ENCODE data around the gene SLC11A2. TPM values are rescaled to one million over a fixed set of nuclear protein-coding genes. Genes with fewer than 3 reads are reported as not detected.

SLC11A2 gene
- total RNA-seq, 1 experiment from 2014 or later: 47.9 TPM

- H3K4me2 ChIP-seq (ENCODE audit: insufficient read depth, insufficient read length, low read length): peak overlapping the region; percentile 29
- H3K27me3 ChIP-seq (ENCODE audit: insufficient read depth, low read length): no peaks in the 10 kb centered on the region
- H3K79me1 ChIP-seq (ENCODE audit: insufficient read depth, low read depth, low read length, poor library complexity, severe bottlenecking): no peaks in the 10 kb centered on the region
- peak; percentile 72 for DNase-seq
- peaks cover 4% of the 10 kb centered on the region for H3K27me3 Mint-ChIP-seq (ENCODE audit: low read depth)
- no peak overlapping the region for H2BK12ac ChIP-seq (ENCODE audit: insufficient read length, low read depth, low read length)
- peaks cover 3% of the 10 kb centered on the region; the same call in 1 of the 2 replicates for H3K4me1 ChIP-seq (ENCODE audit: insufficient read depth, low read length)
- H3K9me3 Mint-ChIP-seq: no peaks in the 10 kb centered on the region
- H2BK20ac ChIP-seq (ENCODE audit: low read depth, low read length, poor library complexity, severe bottlenecking): no peak overlapping the region
- no peak overlapping the region for H3K4ac ChIP-seq (ENCODE audit: low read depth, low read length)
- no peaks in the 10 kb centered on the region for H3K9me3 ChIP-seq (ENCODE audit: control insufficient read depth, low read depth, low read length)
- H2BK120ac ChIP-seq (ENCODE audit: low read depth, low read length, poor library complexity, severe bottlenecking): no peak overlapping the region
- H2AFZ ChIP-seq (ENCODE audit: low read length): no peak overlapping the region
- H3K23ac ChIP-seq (ENCODE audit: insufficient read length, low read depth, low read length): no peak overlapping the region
- H3K27ac Mint-ChIP-seq: peak overlapping the region in 1 of 3 experiments; percentile 60; a peak in 1 of 7 replicates
- H2AK5ac ChIP-seq (ENCODE audit: insufficient read length, low read length): no peak overlapping the region
- TF ChIP-seq CTCF (conservative IDR thresholded peaks at IDR 0.05): peak; percentile 64
- H3K4me3 Mint-ChIP-seq: peak overlapping the region in 1 of 2 experiments; percentile 24; a peak in 2 of 5 replicates
- no peak overlapping the region for H2BK5ac ChIP-seq (ENCODE audit: insufficient read length, low read length)
- H3K27ac ChIP-seq (ENCODE audit: insufficient read length, low read depth, low read length): no peak overlapping the region
- peaks cover 5% of the 10 kb centered on the region for H3K23me2 ChIP-seq (ENCODE audit: insufficient read length, low read depth, low read length, poor library complexity, severe bottlenecking)
- no peak overlapping the region for H4K8ac ChIP-seq (replicated peaks; ENCODE audit: insufficient read length, low read depth, low read length)
- no peaks in the 10 kb centered on the region for H4K20me1 ChIP-seq (ENCODE audit: control insufficient read depth, insufficient read depth, insufficient read length)
- no peak overlapping the region for H3K9ac ChIP-seq (ENCODE audit: extremely low read depth, insufficient read length, low read length)
- H3T11ph ChIP-seq (ENCODE audit: low read length): no peak overlapping the region
- H4K5ac ChIP-seq (ENCODE audit: insufficient read length, low read depth, low read length): no peak overlapping the region
- H4K91ac ChIP-seq (ENCODE audit: insufficient read length, low read depth, low read length): no peak overlapping the region
- peaks cover 39 to 43% of the 10 kb centered on the region in 2 experiments for H3K4me1 Mint-ChIP-seq
- H3K79me2 ChIP-seq (ENCODE audit: insufficient read depth, low read length): peaks cover 7% of the 10 kb centered on the region
- no CpG with 5 or more reads among the region's 9 CpGs for WGBS (ENCODE audit: extremely low coverage, insufficient read length, low lambda C conversion rate)
- H3K14ac ChIP-seq (ENCODE audit: insufficient read depth, low read length): no peak overlapping the region
- no peak overlapping the region for H3K18ac ChIP-seq (ENCODE audit: insufficient read length, low read depth, low read length)
- no peak overlapping the region for H3K56ac ChIP-seq (ENCODE audit: insufficient read length, low read depth, low read length)
- H2BK15ac ChIP-seq (ENCODE audit: low read depth, low read length): no peak overlapping the region
- no peaks in the 10 kb centered on the region for H3K36me3 Mint-ChIP-seq (ENCODE audit: insufficient read depth in 1 of 3, low read depth in 3 of 3)
These were observed 2.1 kb upstream of the SLC11A2 start for GRCh38 chr12:51028126-51028812.

All from H9 (cell line).